GM21526 (cell line): Measurements from ENCODE around the gene ZNF678.
"Not testable (repeated sequence)": the region's sequence is repeated elsewhere in the genome, so short reads cannot be mapped to it uniquely, and the experiment has no call there.

Experiments
- ATAC-seq: cut with Tn5 transposase; IDR thresholded peaks from one replicate; pipeline ENCODE4 v1.9.1; 2021; ENCODE audit warnings: moderate library complexity; ENCODE audit not compliant: unreplicated experiment, low FRiP score

The ZNF678 gene

DNA sequence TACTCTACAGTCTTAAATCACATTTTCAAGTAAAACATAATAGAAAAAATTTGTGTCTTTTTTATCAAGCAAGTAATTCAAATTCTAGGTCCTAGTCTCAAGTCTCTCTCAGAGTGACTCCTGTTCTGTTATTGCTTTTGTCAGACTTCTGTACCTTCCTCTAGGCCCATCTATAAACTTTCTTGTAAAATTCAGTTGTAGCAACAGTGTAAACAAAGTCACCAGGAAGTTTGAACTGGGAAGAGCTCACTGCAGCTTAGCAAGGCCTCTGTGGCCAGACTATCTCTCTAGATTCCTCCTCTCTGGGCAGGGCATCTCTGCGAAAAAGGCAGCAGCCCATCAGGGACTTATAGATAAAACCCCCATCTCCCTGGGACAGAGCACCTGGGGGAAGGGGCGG is 13.5 kb upstream of the ZNF678 start:
- no peak for ATAC-seq

DNA sequence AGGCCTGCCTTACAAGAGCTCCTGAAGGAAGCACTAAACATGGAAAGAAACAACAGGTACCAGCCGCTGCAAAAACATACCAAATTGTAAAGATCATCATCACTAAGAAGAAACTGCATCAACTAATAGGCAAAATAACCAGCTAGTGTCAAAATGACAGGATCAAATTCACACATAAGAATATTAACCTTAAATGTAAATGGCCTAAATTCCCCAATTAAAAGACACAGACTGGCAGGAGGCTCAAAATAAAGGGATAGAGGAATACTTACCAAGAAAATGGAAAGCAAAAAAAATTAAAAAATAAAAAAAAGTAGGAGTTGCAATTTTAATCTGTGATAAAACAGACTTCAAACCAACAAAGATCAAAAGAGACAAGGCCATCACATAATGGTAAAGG is 11.5 kb upstream of the ZNF678 start:
- not testable (repeated sequence) for ATAC-seq

DNA sequence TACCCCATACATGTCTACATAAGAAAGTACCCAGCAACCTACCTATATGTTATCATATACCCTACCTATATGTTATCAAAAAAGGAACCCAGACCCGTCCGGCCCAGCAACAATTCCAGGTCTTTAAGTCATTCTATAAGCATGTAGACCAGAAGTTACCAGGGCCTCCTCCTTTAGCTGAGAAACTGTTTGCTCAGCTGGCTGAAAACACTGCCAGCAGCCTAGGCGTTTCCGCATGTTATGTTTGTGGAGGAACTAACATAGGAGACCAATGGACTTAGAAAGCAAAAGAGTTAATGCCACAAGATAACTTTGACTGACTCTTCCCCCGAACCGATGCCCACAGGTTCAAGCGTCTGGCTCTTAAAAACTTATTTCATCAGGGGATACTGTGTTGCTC is 7.1 kb upstream of the ZNF678 start:
- no peak for ATAC-seq

- ATAC-seq = no peak
These were observed 5.2 kb upstream of the ZNF678 start for GRCh38 chr1:227557962-227558725.

GRCh38 chr1:227558732-227559262 is 4.6 kb upstream of the ZNF678 start:
- ATAC-seq = no peak

GRCh38 chr1:227559499-227559898 is 3.9 kb upstream of the ZNF678 start:
- no peak for ATAC-seq

- no peak for ATAC-seq
These were observed 3.4 kb upstream of the ZNF678 start for GRCh38 chr1:227559926-227560325.

- ATAC-seq = no peak
These were observed 2.8 kb upstream of the ZNF678 start for GRCh38 chr1:227560393-227561173.

- ATAC-seq = no peak
These were observed 2.0 kb upstream of the ZNF678 start for GRCh38 chr1:227561241-227561907.

- no peak for ATAC-seq
These were observed 1.3 kb upstream of the ZNF678 start for GRCh38 chr1:227562037-227562436.

DNA sequence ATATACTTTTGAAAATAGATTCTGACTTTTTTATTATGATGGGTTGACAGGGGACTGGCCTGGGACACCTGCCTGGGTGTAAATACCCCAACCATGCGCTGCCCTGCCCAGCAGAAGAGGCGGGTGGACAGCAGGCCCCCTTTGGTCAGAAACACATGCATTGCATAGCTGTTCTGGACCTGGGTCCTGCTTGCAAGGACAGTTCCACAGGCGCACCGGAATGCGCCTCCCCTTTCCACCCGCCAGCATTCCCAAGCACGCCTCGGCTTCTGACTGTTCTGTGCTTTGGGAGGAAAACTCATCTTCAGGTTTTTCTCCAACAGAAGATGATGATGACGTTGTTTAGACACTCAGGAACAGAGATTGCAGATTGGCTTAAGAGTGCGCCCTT is 428 bp upstream of the ZNF678 start:
- no peak for ATAC-seq

- no peak for ATAC-seq
These were observed 3.9 kb downstream of the ZNF678 start for GRCh38 chr1:227567256-227567655.

DNA sequence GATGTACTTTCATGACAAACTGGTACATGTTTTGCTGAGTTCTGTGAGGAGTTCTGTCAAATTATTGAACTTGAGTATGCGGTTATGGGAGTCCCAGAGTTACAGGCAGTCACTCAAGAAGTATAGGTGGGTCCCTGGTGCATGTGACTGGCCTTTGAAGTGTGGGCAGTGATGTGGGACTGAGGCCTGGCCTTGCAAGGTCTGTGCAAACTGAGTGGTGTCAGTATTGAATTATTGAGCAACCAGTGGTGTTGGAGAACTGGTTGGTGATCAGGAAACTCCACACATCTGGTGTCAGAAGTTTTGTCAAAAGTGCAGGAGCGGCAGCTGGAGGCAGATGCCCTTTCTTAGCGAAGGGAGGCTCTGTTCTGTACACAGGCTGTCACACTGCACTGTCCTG is 5.2 kb downstream of the ZNF678 start:
- ATAC-seq = no peak

- no peak for ATAC-seq
These were observed 9.4 kb downstream of the ZNF678 start for GRCh38 chr1:227572752-227573151.

DNA sequence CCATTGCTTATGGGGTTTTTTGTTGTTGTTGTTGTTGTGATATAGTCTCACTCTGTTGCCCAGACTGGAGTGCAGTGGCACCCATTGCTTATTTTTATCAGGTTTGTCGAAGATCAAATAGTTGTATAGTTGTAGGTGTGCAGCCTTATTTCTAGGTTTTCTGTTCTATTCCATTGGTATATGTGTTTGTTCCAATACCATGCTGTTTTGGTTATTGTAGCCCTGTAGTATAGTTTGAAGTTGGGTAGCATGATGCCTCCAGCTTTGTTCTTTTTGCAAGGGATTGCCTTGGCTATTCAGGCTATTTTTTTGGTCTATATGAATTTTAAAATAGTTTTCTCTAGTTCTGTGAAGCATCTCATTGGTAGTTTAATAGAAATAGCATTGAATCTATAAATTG is 11.6 kb downstream of the ZNF678 start:
- ATAC-seq = no peak

DNA sequence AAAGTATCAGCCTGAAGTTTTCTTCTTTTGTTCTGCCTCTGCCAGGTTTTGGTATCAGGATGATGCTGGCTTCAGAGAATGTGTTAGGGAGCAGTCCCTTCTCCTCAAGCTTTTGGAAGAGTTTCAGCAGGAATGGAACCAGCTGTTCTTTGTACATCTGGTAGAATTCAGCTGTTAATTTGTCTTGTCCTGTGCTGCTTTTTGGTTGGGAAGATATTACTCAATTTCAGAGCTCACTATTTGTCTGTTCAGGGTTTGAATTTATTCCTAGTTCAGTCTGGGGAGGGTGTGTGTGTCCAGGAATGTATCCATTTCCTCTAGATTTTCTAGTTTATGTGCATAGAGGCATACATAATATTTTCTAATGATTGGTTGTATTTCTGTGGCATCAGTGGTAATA is 12.8 kb downstream of the ZNF678 start:
- no peak for ATAC-seq

DNA sequence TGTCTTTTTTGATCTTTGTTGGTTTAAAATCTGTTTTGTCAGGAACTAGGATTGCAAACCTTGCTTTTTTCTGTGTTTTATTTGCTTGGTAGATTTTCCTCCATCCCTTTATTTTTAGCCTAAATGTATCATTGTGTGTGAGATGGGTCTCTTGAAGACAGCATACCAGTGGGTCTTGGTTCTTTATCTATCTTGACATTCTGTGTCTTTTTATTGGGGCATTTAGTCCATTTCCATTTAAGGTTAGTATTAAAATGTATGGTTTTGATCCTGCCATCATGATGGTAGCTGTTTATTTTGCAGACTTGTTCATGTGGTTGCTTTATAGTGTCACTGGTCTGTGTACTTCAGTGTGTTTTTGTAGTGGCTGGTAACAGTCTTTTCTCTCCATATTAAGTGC is 14.1 kb downstream of the ZNF678 start:
- ATAC-seq = no peak

GRCh38 chr1:227583354-227583753 is 20.0 kb downstream of the ZNF678 start:
- ATAC-seq = no peak

DNA sequence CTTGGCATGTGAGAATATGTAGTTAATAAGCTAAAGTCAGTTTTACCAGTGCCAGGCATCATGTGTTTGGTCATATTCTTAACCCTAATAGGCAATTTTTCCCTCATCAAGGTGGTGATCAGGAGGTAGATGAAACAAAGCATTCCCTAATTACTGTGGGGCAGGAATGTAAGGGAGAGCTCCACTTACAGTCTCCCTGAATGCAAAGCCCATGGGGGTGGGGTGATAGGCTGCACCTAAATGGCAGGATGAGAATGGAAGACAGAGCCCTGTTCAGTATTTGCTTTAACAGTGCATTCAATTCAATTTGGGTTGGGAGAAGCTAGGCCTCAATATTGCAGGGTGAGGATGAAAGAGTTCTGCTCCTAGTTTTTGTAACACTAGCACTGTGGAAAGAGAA is 23.4 kb downstream of the ZNF678 start:
- ATAC-seq = no peak

- ATAC-seq = no peak
These were observed 24.6 kb downstream of the ZNF678 start for GRCh38 chr1:227587968-227588367.

GRCh38 chr1:227588769-227589168 is 25.4 kb downstream of the ZNF678 start:
- not testable (repeated sequence) for ATAC-seq
